Thymus (tissue), 11 donors: ENCODE results near the gene GRAMD4. TPM values are rescaled to one million over a fixed set of nuclear protein-coding genes. Genes with fewer than 3 reads are reported as not detected.

Experiments used
- DNase-seq, 9 donors: peaks; one replicate each; pipeline ENCODE4 v3.0.0-alpha.2; 2013; ENCODE audit warnings: low spot score in 9 of 9, low read depth in 6 of 9, missing footprints in 1 of 9
- H3K27ac ChIP-seq, 2 donors: one replicate each; pipeline ENCODE4 v1.5.1; 2013; ENCODE audit warnings: control low read depth in 1 of 2, low read depth in 1 of 2, low read length in 1 of 2, mild to moderate bottlenecking in 1 of 2, moderate library complexity in 1 of 2
- H3K27me3 ChIP-seq, 2 donors: one replicate each; pipeline ENCODE4 v1.5.1; 2013; ENCODE audit warnings: low read length in 1 of 2; ENCODE audit not compliant: control insufficient read depth in 2 of 2, insufficient read depth in 1 of 2
- H3K36me3 ChIP-seq, 2 donors: one replicate each; pipeline ENCODE4 v1.5.1; 2013; ENCODE audit warnings: low read length in 1 of 2, mild to moderate bottlenecking in 1 of 2, moderate library complexity in 1 of 2; ENCODE audit not compliant: control insufficient read depth in 2 of 2, insufficient read depth in 2 of 2
- H3K4me1 ChIP-seq, 2 donors: one replicate each; pipeline ENCODE4 v1.5.1; 2013; ENCODE audit warnings: low read length in 2 of 2; ENCODE audit not compliant: control insufficient read depth in 2 of 2, insufficient read depth in 2 of 2
- H3K4me3 ChIP-seq, 2 donors: one replicate each; pipeline ENCODE4 v1.5.1; 2013; ENCODE audit warnings: low read length in 2 of 2, control low read depth in 1 of 2, mild to moderate bottlenecking in 1 of 2
- H3K9me3 ChIP-seq, 2 donors: one replicate each; pipeline ENCODE4 v1.5.1; 2013; ENCODE audit warnings: low read length in 1 of 2, mild to moderate bottlenecking in 1 of 2; ENCODE audit not compliant: control insufficient read depth in 2 of 2, insufficient read depth in 1 of 2
- WGBS: extraction: QIAGEN DNeasy Blood & Tissue Kit; methylation state at CpG from one replicate; pipeline ENCODE4 v1.1.7; 2013; 5-methylcytosine and 5-hydroxymethylcytosine counted together
- polyA plus RNA-seq: library from polyadenylated mRNA; stranded (reverse); fragments of 200-250 nt; gene quantifications from one replicate; pipeline ENCODE4 v1.2.3, GENCODE V29; 2013
- total RNA-seq: library from RNA; stranded (reverse); fragments of 120-200 nt; gene quantifications from one replicate; pipeline ENCODE4 v1.2.4, GENCODE V29; 2013
- donor health status: healthy.

Gene GRAMD4
- total and polyA plus RNA-seq, 2 donors, result 34.4 to 37.3 TPM

- H3K9me3 ChIP-seq, result peaks cover 0 to 3% of the 10 kb centered on the region in 2 donors
- H3K4me1 ChIP-seq, result peaks cover 0 to 26% of the 10 kb centered on the region in 2 donors
- peaks cover 5% of the 10 kb centered on the region in 2 donors for H3K36me3 ChIP-seq
- peak overlapping the region; percentile 53 to 64 for H3K27ac ChIP-seq
- no peak overlapping the region for H3K4me3 ChIP-seq
- DNase-seq, result no peak
- WGBS, result 60% methylated on average over 25 of the region's 25 CpGs
- H3K27me3 ChIP-seq, result no peaks in the 10 kb centered on the region
Observed at GRCh38 chr22:46649141-46650077, 29.2 kb downstream of the GRAMD4 start.

DNA sequence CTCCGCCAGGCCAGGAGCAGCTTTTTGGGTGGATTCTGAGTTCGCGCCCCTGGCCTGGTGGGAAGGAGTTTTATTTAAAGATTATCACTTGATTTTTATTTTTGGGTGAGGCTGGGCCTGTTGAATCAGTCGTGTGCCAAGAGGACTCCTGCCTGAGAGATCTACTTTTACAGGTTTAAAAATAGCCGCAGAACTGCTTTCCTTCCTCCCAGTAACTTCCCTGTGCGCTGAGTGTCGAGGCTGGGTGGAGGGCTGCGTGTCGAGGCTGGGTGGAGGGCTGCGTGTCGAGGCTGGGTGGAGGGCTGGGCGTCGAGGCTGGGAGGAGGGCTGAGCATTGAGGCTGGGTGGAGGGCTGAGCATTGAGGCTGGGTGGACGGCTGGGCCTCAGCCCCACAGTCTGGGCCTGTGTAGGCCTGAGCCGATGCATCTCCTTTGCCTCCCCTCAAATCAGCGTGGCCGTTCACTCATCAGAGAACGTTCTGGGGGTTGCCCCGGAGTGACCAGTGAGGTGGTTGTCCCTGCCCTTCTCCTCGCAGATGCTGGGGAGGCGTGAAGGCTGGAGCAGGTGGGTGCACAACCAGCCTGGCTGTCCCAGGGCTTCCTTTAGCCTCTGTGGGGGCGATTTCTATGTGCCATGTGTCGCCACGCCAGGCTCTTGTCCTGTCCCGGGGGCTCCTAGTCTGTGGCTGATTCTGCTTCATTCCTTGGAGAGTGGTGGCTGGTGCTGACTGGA lies 30.1 kb downstream of the GRAMD4 start:
- no peaks in the 10 kb centered on the region for H3K27me3 ChIP-seq
- H3K36me3 ChIP-seq, result peaks cover 5% of the 10 kb centered on the region in 2 donors
- WGBS, result 76% methylated on average over 25 of the region's 25 CpGs
- peaks cover 0 to 26% of the 10 kb centered on the region in 2 donors for H3K4me1 ChIP-seq
- no peak overlapping the region for H3K4me3 ChIP-seq
- DNase-seq, result no peak
- peak overlapping the region; percentile 49 to 56 for H3K27ac ChIP-seq
- peaks cover 0 to 3% of the 10 kb centered on the region in 2 donors for H3K9me3 ChIP-seq

DNA sequence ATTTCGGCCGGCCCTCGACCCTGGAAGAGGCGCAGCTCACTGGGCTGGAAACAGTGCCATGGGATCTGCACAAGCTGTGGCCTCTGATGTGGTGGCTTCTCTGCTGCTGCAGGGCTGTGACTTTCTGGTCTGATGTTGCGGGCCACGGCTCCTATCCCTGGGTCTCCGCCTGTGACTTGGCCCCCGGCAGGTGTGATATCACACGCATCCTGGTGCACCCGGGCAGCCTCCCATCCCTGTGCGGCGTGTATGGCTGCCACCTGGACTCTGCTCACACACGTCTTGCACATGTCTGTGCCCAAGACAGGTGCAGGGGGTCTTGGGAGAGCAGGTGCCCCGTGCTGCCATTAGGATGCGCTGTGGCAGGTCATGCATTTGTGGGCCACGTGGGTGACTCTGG lies 31.1 kb downstream of the GRAMD4 start:
- Histone ChIP-seq H3K4me3 (no peak overlapping the region), H3K27ac (no peak overlapping the region), H3K36me3 (peaks cover 5% of the 10 kb centered on the region in 2 donors), H3K4me1 (peaks cover 0 to 26% of the 10 kb centered on the region in 2 donors), H3K9me3 (peaks cover 0 to 3% of the 10 kb centered on the region in 2 donors), H3K27me3 (no peaks in the 10 kb centered on the region)
- 91% methylated on average over 16 of the region's 16 CpGs for WGBS
- no peak for DNase-seq

DNA sequence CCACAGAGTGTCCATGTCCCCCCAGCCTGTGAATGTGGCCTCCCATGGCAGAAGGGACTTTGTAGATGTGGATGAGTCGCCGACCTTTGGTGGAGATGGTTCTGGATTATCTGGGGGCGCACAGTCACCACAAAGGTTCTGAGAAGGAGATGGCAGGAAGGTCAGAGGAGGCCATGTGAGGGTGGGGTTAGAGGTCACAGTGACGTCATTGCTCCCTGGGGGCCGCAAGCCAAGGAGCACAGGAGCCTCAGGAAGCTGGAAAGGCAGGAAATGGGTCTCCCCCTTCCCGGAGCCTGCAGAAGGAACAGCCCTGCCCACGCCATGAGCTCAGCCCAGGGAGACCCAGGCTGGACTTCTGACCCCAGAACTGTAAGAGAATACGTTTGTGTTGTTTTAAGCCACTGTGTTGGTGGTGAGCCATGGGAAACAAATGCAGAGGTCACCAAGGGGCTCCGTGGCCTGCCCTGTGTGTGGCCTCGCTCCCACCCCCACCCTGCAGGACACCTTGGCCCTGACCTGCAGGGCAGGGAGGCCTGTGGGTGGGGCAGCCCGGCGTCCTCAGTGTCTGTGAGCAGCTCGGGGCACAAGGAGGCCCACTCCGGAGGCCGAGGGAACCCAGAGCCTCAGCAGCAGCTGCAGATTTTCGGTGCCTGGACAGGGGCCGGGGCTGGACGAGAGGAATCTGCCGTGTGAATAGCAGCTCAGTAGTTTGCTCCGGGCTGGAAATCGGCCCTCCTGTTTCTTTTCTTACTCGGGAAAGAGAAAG lies 32.1 kb downstream of the GRAMD4 start:
- Histone ChIP-seq H3K4me1 (peaks cover 0 to 26% of the 10 kb centered on the region in 2 donors), H3K27ac (no peak overlapping the region), H3K36me3 (peaks cover 5% of the 10 kb centered on the region in 2 donors), H3K27me3 (no peaks in the 10 kb centered on the region), H3K9me3 (peaks cover 0 to 3% of the 10 kb centered on the region in 2 donors), H3K4me3 (no peak overlapping the region)
- 95% methylated on average over 22 of the region's 22 CpGs for WGBS
- no peak for DNase-seq

DNA sequence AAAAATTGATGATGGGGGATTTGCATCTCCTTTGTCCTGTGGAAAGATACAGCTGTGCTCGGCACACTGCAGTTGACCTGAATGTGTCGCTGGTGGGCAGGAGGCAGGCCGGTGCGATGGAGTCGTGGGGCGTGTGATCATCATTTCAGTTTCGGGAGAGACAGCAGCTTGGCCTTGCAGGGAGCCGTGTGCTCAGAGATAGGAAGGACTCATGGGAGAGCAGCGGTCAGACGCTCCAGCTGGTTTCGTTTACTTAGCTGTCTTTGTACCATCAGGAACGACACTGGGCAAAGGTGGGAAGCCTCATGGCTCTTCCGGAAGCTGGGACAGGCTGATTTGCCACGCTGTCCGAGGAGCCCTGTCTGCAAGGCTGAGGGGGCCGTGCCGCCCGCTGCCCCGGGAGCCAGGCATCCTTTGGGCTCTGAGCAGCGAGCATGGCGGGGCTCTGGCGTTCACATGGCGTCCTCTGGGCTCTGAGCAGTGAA lies 32.7 kb downstream of the GRAMD4 start:
- Histone ChIP-seq H3K27ac (no peak overlapping the region), H3K4me1 (peaks cover 0 to 29% of the 10 kb centered on the region in 2 donors)

GRCh38 chr22:46653596-46653995 lies 33.4 kb downstream of the GRAMD4 start:
- Histone ChIP-seq H3K27me3 (no peaks in the 10 kb centered on the region), H3K4me1 (peaks cover 0 to 29% of the 10 kb centered on the region in 2 donors), H3K9me3 (peaks cover 0 to 3% of the 10 kb centered on the region in 2 donors), H3K27ac (no peak overlapping the region), H3K4me3 (no peak overlapping the region), H3K36me3 (peaks cover 0 to 8% of the 10 kb centered on the region in 2 donors)
- DNase-seq, result no peak
- 75% methylated on average over 8 of the region's 8 CpGs for WGBS

More for the DNA sequence above, 32.7 kb downstream of the GRAMD4 start:
- no peak for DNase-seq
- no peak overlapping the region for H3K4me3 ChIP-seq
- peaks cover under 1 to 8% of the 10 kb centered on the region in 2 donors for H3K36me3 ChIP-seq
- 93% methylated on average over 23 of the region's 23 CpGs for WGBS
- no peaks in the 10 kb centered on the region for H3K27me3 ChIP-seq
- peaks cover 0 to 3% of the 10 kb centered on the region in 2 donors for H3K9me3 ChIP-seq

- Histone ChIP-seq H3K27me3 (no peaks in the 10 kb centered on the region), H3K27ac (no peak overlapping the region), H3K4me3 (no peak overlapping the region), H3K9me3 (peaks cover 0 to 3% of the 10 kb centered on the region in 2 donors), H3K36me3 (peaks cover 2 to 7% of the 10 kb centered on the region in 2 donors), H3K4me1 (peaks cover 0 to 25% of the 10 kb centered on the region in 2 donors)
- DNase-seq, result no peak
- 91% methylated on average over 17 of the region's 17 CpGs for WGBS
Observed at GRCh38 chr22:46654426-46654825, 34.2 kb downstream of the GRAMD4 start.

- Histone ChIP-seq H3K4me1 (peaks cover 3 to 24% of the 10 kb centered on the region in 2 donors), H3K27ac (no peak overlapping the region), H3K27me3 (no peaks in the 10 kb centered on the region), H3K9me3 (peaks cover 0 to 3% of the 10 kb centered on the region in 2 donors), H3K4me3 (no peak overlapping the region), H3K36me3 (peaks cover 2 to 7% of the 10 kb centered on the region in 2 donors)
- 95% methylated on average over 14 of the region's 14 CpGs for WGBS
- no peak for DNase-seq
Observed at GRCh38 chr22:46654927-46655595, 34.9 kb downstream of the GRAMD4 start.
